SK-N-MC (cell line): Measurements from ENCODE around the gene GPBP1.

Experiments
- EZH2 ChIP-seq: fragments of 200-600 bp; sonication (generic); IDR thresholded peaks from one replicate; pipeline ENCODE4 v1.6.1; 2017; ENCODE audit warnings: antibody characterized with exemption
- FOXP2 ChIP-seq: optimal IDR thresholded peaks from 2 replicates; pipeline ENCODE3; 2011; ENCODE audit warnings: mild to moderate bottlenecking, moderate library complexity; ENCODE audit not compliant: insufficient read depth; ENCODE audit errors: extremely low read length, control extremely low read depth
- POLR2AphosphoS5 ChIP-seq: IDR thresholded peaks from 2 replicates; pipeline ENCODE4 v1.6.1; 2012; ENCODE audit warnings: mild to moderate bottlenecking, low read depth, low read length, borderline replicate concordance

DNA sequence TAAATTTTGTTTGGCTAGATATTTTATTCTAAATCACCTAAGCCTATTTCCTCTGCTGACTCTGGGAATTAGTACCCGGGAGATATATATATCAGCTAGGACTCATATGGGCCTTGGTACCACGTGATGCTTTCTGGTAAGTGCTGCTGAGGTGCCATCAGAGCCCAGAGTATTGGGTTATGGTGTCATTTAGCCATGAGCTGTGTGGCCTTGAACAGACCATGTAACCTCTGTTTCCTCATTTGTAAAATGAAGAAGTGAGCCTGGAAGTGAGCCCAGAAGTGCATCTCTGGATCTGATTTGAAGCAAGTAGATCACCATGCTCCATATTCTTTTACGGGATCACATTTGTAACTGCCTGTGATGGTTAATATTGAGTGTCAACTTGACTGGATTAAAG, 126.1 kb downstream of the GPBP1 start:
- no peak for TF ChIP-seq EZH2
- TF ChIP-seq POLR2AphosphoS5 = no peak
- TF ChIP-seq FOXP2 = no peak
